LHCN-M2 (cell line): Measurements from ENCODE around the gene LILRB4. TPM values are rescaled to one million over a fixed set of nuclear protein-coding genes. Genes with fewer than 3 reads are reported as not detected.
A peak's percentile ranks its signal among the peaks of the same experiment; 100 is the strongest.
"Not testable (repeated sequence)": the region's sequence is repeated elsewhere in the genome, so short reads cannot be mapped to it uniquely, and the experiment has no call there.

Experiments used
- DNase-seq: peaks from one replicate; pipeline ENCODE4 v3.0.0-alpha.2; 2012; ENCODE audit warnings: low read depth
- total RNA-seq: library from RNA; depleted of rRNA; stranded (reverse); fragments of >200 nt; gene quantifications from 2 replicates; pipeline ENCODE4 v1.2.3, GENCODE V29; 2014

Gene LILRB4
- total RNA-seq, 1 experiment from 2014 or later = not detected

GRCh38 chr19:54650108-54650655, 12.6 kb upstream of the LILRB4 start:
- no peak for DNase-seq

- peak; percentile 26 for DNase-seq
Observed at GRCh38 chr19:54653181-54653809, 9.5 kb upstream of the LILRB4 start.

GRCh38 chr19:54654447-54655321, 8.1 kb upstream of the LILRB4 start:
- DNase-seq = no peak

- DNase-seq = no peak
Observed at GRCh38 chr19:54659300-54659699, 3.5 kb upstream of the LILRB4 start.

- DNase-seq = no peak
Observed at GRCh38 chr19:54660306-54660705, 2.5 kb upstream of the LILRB4 start.

- no peak for DNase-seq
Observed at GRCh38 chr19:54660964-54661363, 1.8 kb upstream of the LILRB4 start.

GRCh38 chr19:54661846-54662481, 821 bp upstream of the LILRB4 start:
- DNase-seq = no peak

GRCh38 chr19:54665530-54665929, 2.7 kb downstream of the LILRB4 start:
- DNase-seq = no peak

- DNase-seq = no peak
Observed at GRCh38 chr19:54667217-54667616, 4.4 kb downstream of the LILRB4 start.

GRCh38 chr19:54668353-54668752, 5.6 kb downstream of the LILRB4 start:
- DNase-seq = no peak

- DNase-seq = no peak
Observed at GRCh38 chr19:54670576-54671357, 8.0 kb downstream of the LILRB4 start.

GRCh38 chr19:54673222-54673621, 10.4 kb downstream of the LILRB4 start:
- DNase-seq = no peak

GRCh38 chr19:54674021-54674617, 11.3 kb downstream of the LILRB4 start:
- peak; percentile 30 for DNase-seq

- peak; percentile 42 for DNase-seq
Observed at GRCh38 chr19:54676210-54676834, 13.5 kb downstream of the LILRB4 start.

- DNase-seq = no peak
Observed at GRCh38 chr19:54677217-54677616, 14.4 kb downstream of the LILRB4 start.

GRCh38 chr19:54681596-54681995, 18.8 kb downstream of the LILRB4 start:
- DNase-seq = not testable (repeated sequence)

- DNase-seq = no peak
Observed at GRCh38 chr19:54682306-54682856, 19.6 kb downstream of the LILRB4 start.

- DNase-seq = peak; percentile 25
Observed at GRCh38 chr19:54684527-54684926, 21.7 kb downstream of the LILRB4 start.

- no peak for DNase-seq
Observed at GRCh38 chr19:54691582-54692297, 29.0 kb downstream of the LILRB4 start.

GRCh38 chr19:54692298-54692615, 29.5 kb downstream of the LILRB4 start:
- no peak for DNase-seq
